HL-60 (cell line): ENCODE data around the gene PXMP4.

Experiments
- DNase-seq, 2 experiments: peaks; one replicate each; pipeline ENCODE4 v3.0.0-alpha.2; 2010 to 2020; ENCODE audit warnings: low read depth in 1 of 2, low spot score in 1 of 2
- H3K27ac ChIP-seq: fragments of 250-450 bp; sonication (Bioruptor Pico); replicated peaks from 2 replicates; pipeline ENCODE4 v1.5.1; 2020; ENCODE audit warnings: mild to moderate bottlenecking, moderate library complexity
- H3K27me3 ChIP-seq: fragments of 250-450 bp; sonication (Bioruptor Pico); 2 replicates; pipeline ENCODE4 v1.5.1; 2021; ENCODE audit warnings: mild to moderate bottlenecking, moderate library complexity; ENCODE audit not compliant: insufficient read depth, poor library complexity, severe bottlenecking
- H3K4me3 ChIP-seq: replicated peaks from 2 replicates; pipeline ENCODE4 v1.5.1; 2011; ENCODE audit warnings: mild to moderate bottlenecking, control low read depth, low read length; ENCODE audit not compliant: insufficient read depth
- CTCF ChIP-seq: IDR thresholded peaks from one replicate; pipeline ENCODE4 v1.5.1; 2011; ENCODE audit warnings: low read length, control low read depth, inconsistent platforms; ENCODE audit not compliant: insufficient read depth
- GABPA ChIP-seq: IDR thresholded peaks from 2 replicates; pipeline ENCODE4 v1.6.1; 2012; ENCODE audit warnings: low read depth
- POLR2AphosphoS5 ChIP-seq: IDR thresholded peaks from 2 replicates; pipeline ENCODE4 v1.6.1; 2012; ENCODE audit warnings: low read depth
- REST ChIP-seq: IDR thresholded peaks from 2 replicates; pipeline ENCODE4 v1.6.1; 2012; ENCODE audit warnings: low read depth; ENCODE audit not compliant: insufficient replicate concordance
- SPI1 ChIP-seq: IDR thresholded peaks from 2 replicates; pipeline ENCODE4 v1.6.1; 2012; ENCODE audit warnings: low read depth, mild to moderate bottlenecking, borderline replicate concordance

The PXMP4 gene

GRCh38 chr20:33660685-33661058, 59.4 kb downstream of the PXMP4 start:
- no peak overlapping the region for H3K4me3 ChIP-seq
- no peaks in the 10 kb centered on the region for H3K27me3 ChIP-seq
- H3K27ac ChIP-seq = no peak overlapping the region
- no peak for TF ChIP-seq REST
- TF ChIP-seq SPI1 = no peak
- TF ChIP-seq CTCF = no peak
- TF ChIP-seq POLR2AphosphoS5 = no peak
- TF ChIP-seq GABPA = no peak
- DNase-seq = no peak

- no peaks in the 10 kb centered on the region for H3K27me3 ChIP-seq
- no peak overlapping the region for H3K27ac ChIP-seq
- TF ChIP-seq SPI1 (no peak), CTCF (no peak), REST (no peak), POLR2AphosphoS5 (no peak), GABPA (no peak)
- H3K4me3 ChIP-seq = no peak overlapping the region
- DNase-seq = no peak
Measured at GRCh38 chr20:33660035-33660684, 60.0 kb downstream of the PXMP4 start.

GRCh38 chr20:33659341-33660034, 60.6 kb downstream of the PXMP4 start:
- Histone ChIP-seq H3K27me3 (no peaks in the 10 kb centered on the region), H3K4me3 (no peak overlapping the region), H3K27ac (no peak overlapping the region)
- TF ChIP-seq CTCF = no peak
- no peak for TF ChIP-seq SPI1
- no peak for TF ChIP-seq POLR2AphosphoS5
- TF ChIP-seq GABPA = no peak
- no peak for TF ChIP-seq REST
- no peak for DNase-seq
